Liver (tissue), 9 donors: ENCODE results near the gene SHC2. TPM values are rescaled to one million over a fixed set of nuclear protein-coding genes. Genes with fewer than 3 reads are reported as not detected.

Experiments used
- DNase-seq: peaks from one replicate; pipeline ENCODE4 v3.0.0-alpha.2; 2017; ENCODE audit warnings: low spot score
- H3K27ac ChIP-seq, 2 donors: one replicate each; pipeline ENCODE4 v1.7.0; 2013; ENCODE audit warnings: inconsistent platforms in 2 of 2, low read length in 2 of 2, control low read depth in 1 of 2, low read depth in 1 of 2, mild to moderate bottlenecking in 1 of 2
- H3K27me3 ChIP-seq, 4 donors: one replicate each; pipeline versions ENCODE4 v1.6.1 to v1.7.0; 2013; ENCODE audit warnings: low read length in 3 of 4, inconsistent platforms in 1 of 4, mild to moderate bottlenecking in 1 of 4, moderate library complexity in 1 of 4; ENCODE audit not compliant: control insufficient read depth in 4 of 4, insufficient read depth in 4 of 4
- H3K36me3 ChIP-seq, 4 donors: one replicate each; pipeline versions ENCODE4 v1.6.1 to v1.7.0; 2013; ENCODE audit warnings: low read length in 3 of 4, mild to moderate bottlenecking in 3 of 4, low read depth in 1 of 4, moderate library complexity in 1 of 4; ENCODE audit not compliant: control insufficient read depth in 4 of 4, insufficient read depth in 3 of 4
- H3K4me1 ChIP-seq, 4 donors: one replicate each; pipeline versions ENCODE4 v1.6.1 to v1.7.0; 2013; ENCODE audit warnings: low read length in 3 of 4, mild to moderate bottlenecking in 3 of 4, moderate library complexity in 1 of 4; ENCODE audit not compliant: control insufficient read depth in 4 of 4, insufficient read depth in 4 of 4
- H3K4me3 ChIP-seq, 3 donors: one replicate each; pipeline versions ENCODE4 v1.6.1 to v1.7.0; 2013; ENCODE audit warnings: low read length in 3 of 3, control low read depth in 1 of 3, low read depth in 1 of 3, mild to moderate bottlenecking in 1 of 3
- H3K9ac ChIP-seq, 2 donors: one replicate each; pipeline ENCODE4 v1.7.0; 2013; ENCODE audit warnings: low read length in 2 of 2, mild to moderate bottlenecking in 2 of 2, moderate library complexity in 2 of 2, control low read depth in 1 of 2, low read depth in 1 of 2
- H3K9me3 ChIP-seq, 4 donors: one replicate each; pipeline versions ENCODE4 v1.6.1 to v1.7.0; 2013; ENCODE audit warnings: low read length in 3 of 4; ENCODE audit not compliant: control insufficient read depth in 4 of 4
- CTCF ChIP-seq: fragments of 150-350 bp; IDR thresholded peaks from 2 replicates; pipeline ENCODE4 v1.5.1; 2017; ENCODE audit warnings: improper control_type of control experiment, low read depth, low read length; ENCODE audit not compliant: missing input control
- EGR1 ChIP-seq, 2 donors: IDR thresholded peaks; 2 replicates each; pipeline ENCODE4 v1.6.1; 2016 to 2018; ENCODE audit warnings: antibody characterized with exemption in 2 of 2, low read depth in 2 of 2
- FOXA1 ChIP-seq: IDR thresholded peaks from 2 replicates; pipeline ENCODE4 v1.6.1; 2016; ENCODE audit warnings: antibody characterized with exemption
- FOXA2 ChIP-seq: IDR thresholded peaks from 2 replicates; pipeline ENCODE4 v1.6.1; 2016; ENCODE audit warnings: antibody characterized with exemption
- GABPA ChIP-seq, 2 donors: IDR thresholded peaks in 1 of 2; conservative IDR thresholded peaks in 1 of 2; 2 replicates each; pipeline ENCODE4 v1.6.1; 2016; ENCODE audit warnings: antibody characterized with exemption in 2 of 2, mild to moderate bottlenecking in 1 of 2, moderate library complexity in 1 of 2
- HNF4A ChIP-seq, 2 donors: conservative IDR thresholded peaks; 2 replicates each; pipeline ENCODE4 v1.6.1; 2016; ENCODE audit warnings: antibody characterized with exemption in 2 of 2, mild to moderate bottlenecking in 2 of 2
- HNF4G ChIP-seq: IDR thresholded peaks from 2 replicates; pipeline ENCODE4 v1.6.1; 2016; ENCODE audit warnings: antibody characterized with exemption
- JUND ChIP-seq, 2 donors: IDR thresholded peaks; 2 replicates each; pipeline ENCODE4 v1.6.1; 2016; ENCODE audit warnings: antibody characterized with exemption in 2 of 2
- NR2F2 ChIP-seq: IDR thresholded peaks from 2 replicates; pipeline ENCODE4 v1.6.1; 2016; ENCODE audit warnings: antibody characterized with exemption
- RAD21 ChIP-seq, 2 donors: IDR thresholded peaks; 2 replicates each; pipeline ENCODE4 v1.6.1; 2016; ENCODE audit warnings: antibody characterized with exemption in 2 of 2, mild to moderate bottlenecking in 2 of 2
- RXRA ChIP-seq, 2 donors: IDR thresholded peaks; 2 replicates each; pipeline ENCODE4 v1.6.1; 2017 to 2018; ENCODE audit warnings: antibody characterized with exemption in 2 of 2, mild to moderate bottlenecking in 1 of 2
- SP1 ChIP-seq: IDR thresholded peaks from 2 replicates; pipeline ENCODE4 v1.6.1; 2018; ENCODE audit warnings: antibody characterized with exemption, mild to moderate bottlenecking
- TAF1 ChIP-seq: conservative IDR thresholded peaks from 2 replicates; pipeline ENCODE4 v1.6.1; 2016; ENCODE audit warnings: antibody characterized with exemption, mild to moderate bottlenecking
- YY1 ChIP-seq: IDR thresholded peaks from 2 replicates; pipeline ENCODE4 v1.6.1; 2016; ENCODE audit warnings: antibody characterized with exemption, mild to moderate bottlenecking
- WGBS: extraction: QIAGEN DNeasy Blood & Tissue Kit; methylation state at CpG from one replicate; pipeline ENCODE4 v1.1.7; 2013; 5-methylcytosine and 5-hydroxymethylcytosine counted together
- polyA plus RNA-seq, 2 donors: library from polyadenylated mRNA; stranded (reverse) in 1 of 2; unstranded in 1 of 2; fragments of 200-250 nt in 1 of 2; fragments of >200 nt in 1 of 2; fragmentation: Nextera tagmentation in 1 of 2; extraction: Ambion mirVana in 1 of 2; gene quantifications; one replicate each; pipeline versions ENCODE4 v1.2.1 to v1.2.3, GENCODE V29; 2013 to 2015
- total RNA-seq, 2 donors: library from RNA; depleted of rRNA; stranded (reverse); fragments of >200 nt; gene quantifications; one replicate each; pipeline ENCODE4 v1.2.3, GENCODE V29; 2014
- TF ChIP-seq, protein P1 (sequence below): IDR thresholded peaks from 2 replicates; pipeline ENCODE4 v1.6.1; 2016; ENCODE audit warnings: antibody characterized with exemption
- TF ChIP-seq, protein P2 (sequence below): IDR thresholded peaks from 2 replicates; pipeline ENCODE4 v1.6.1; 2016; ENCODE audit warnings: antibody characterized with exemption
- TF ChIP-seq, protein P3 (sequence below): IDR thresholded peaks from 2 replicates; pipeline ENCODE4 v1.6.1; 2016; ENCODE audit warnings: antibody characterized with exemption, mild to moderate bottlenecking
- TF ChIP-seq, protein P4 (sequence below): IDR thresholded peaks from 2 replicates; pipeline ENCODE4 v1.6.1; 2016; ENCODE audit warnings: antibody characterized with exemption
- donor health status: healthy.
- donor health status: healthy.
- donor health status: healthy.
- donor health status: healthy.
- donor health status: healthy.

Gene SHC2
- total and polyA plus RNA-seq, 4 donors = 15.6 to 43.0 (median 23.0) TPM

GRCh38 chr19:438416-438958, 22.3 kb downstream of the SHC2 start:
- Histone ChIP-seq H3K9ac (no peak overlapping the region), H3K27me3 (no peaks in the 10 kb centered on the region), H3K4me1 (no peaks in the 10 kb centered on the region), H3K9me3 (no peaks in the 10 kb centered on the region), H3K4me3 (no peak overlapping the region), H3K36me3 (peaks cover 5 to 26% (median 9%) of the 10 kb centered on the region in 4 donors), H3K27ac (no peak overlapping the region)
- no peak for DNase-seq
- TF ChIP-seq FOXA2 (no peak), NR2F2 (no peak), JUND (IDR thresholded peaks at IDR 0.05) (no peak), SP1 (no peak), TAF1 (no peak), FOXA1 (no peak), EGR1 (IDR thresholded peaks at IDR 0.05; ENCODE audit: low read depth in 2 of 2) (no peak), YY1 (no peak)
- TF ChIP-seq, protein P1, sequence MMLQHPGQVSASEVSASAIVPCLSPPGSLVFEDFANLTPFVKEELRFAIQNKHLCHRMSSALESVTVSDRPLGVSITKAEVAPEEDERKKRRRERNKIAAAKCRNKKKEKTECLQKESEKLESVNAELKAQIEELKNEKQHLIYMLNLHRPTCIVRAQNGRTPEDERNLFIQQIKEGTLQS = no peak
- WGBS = 90% methylated on average over 29 of the region's 29 CpGs

DNA sequence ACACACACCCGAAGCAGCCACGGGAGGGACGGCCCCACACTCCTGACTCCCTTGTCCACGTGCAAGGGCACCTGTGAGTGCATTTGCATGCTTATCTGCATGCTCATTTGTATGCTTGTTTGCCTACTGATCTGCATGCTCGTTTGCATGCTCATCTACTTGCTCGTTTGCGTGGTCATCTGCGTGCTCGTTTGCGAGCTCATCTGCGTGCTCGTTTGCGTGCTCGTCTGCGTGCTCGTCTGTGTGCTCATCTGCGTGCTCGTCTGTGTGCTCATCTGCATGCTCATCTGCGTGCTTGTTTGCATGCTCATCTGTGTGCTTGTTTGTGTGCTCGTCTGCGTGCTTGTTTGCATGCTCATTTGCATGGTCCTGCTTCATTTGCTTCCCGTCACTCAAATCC, 23.8 kb downstream of the SHC2 start:
- DNase-seq = no peak
- H3K9ac ChIP-seq = no peak overlapping the region
- 92% methylated on average over 22 of the region's 22 CpGs for WGBS
- no peaks in the 10 kb centered on the region for H3K4me1 ChIP-seq
- peaks cover 5 to 26% (median 9%) of the 10 kb centered on the region in 4 donors for H3K36me3 ChIP-seq
- H3K4me3 ChIP-seq = no peak overlapping the region
- no peaks in the 10 kb centered on the region for H3K9me3 ChIP-seq
- TF ChIP-seq, protein P1 = no peak
- no peak for TF ChIP-seq EGR1 (IDR thresholded peaks at IDR 0.05; ENCODE audit: low read depth in 2 of 2)
- no peak overlapping the region for H3K27ac ChIP-seq
- H3K27me3 ChIP-seq = no peaks in the 10 kb centered on the region

GRCh38 chr19:436413-436950, 24.4 kb downstream of the SHC2 start:
- WGBS = 94% methylated on average over 29 of the region's 29 CpGs
- Histone ChIP-seq H3K4me1 (no peaks in the 10 kb centered on the region), H3K4me3 (no peak overlapping the region), H3K36me3 (peaks cover 5 to 26% (median 9%) of the 10 kb centered on the region in 4 donors), H3K9ac (no peak overlapping the region), H3K9me3 (no peaks in the 10 kb centered on the region), H3K27me3 (no peaks in the 10 kb centered on the region), H3K27ac (no peak overlapping the region)
- no peak for DNase-seq
- TF ChIP-seq HNF4A (conservative IDR thresholded peaks at IDR 0.05) (no peak), YY1 (no peak), FOXA1 (no peak), EGR1 (IDR thresholded peaks at IDR 0.05; ENCODE audit: low read depth in 2 of 2) (no peak), CTCF (no peak), SP1 (no peak), HNF4G (no peak), RAD21 (IDR thresholded peaks at IDR 0.05) (no peak), RXRA (IDR thresholded peaks at IDR 0.05) (no peak), FOXA2 (no peak), NR2F2 (no peak), TAF1 (no peak), JUND (IDR thresholded peaks at IDR 0.05) (no peak), GABPA (IDR thresholded peaks at IDR 0.05 in 1 of 2, conservative IDR thresholded peaks at IDR 0.05 in 1 of 2) (no peak)
- TF ChIP-seq, protein P2, sequence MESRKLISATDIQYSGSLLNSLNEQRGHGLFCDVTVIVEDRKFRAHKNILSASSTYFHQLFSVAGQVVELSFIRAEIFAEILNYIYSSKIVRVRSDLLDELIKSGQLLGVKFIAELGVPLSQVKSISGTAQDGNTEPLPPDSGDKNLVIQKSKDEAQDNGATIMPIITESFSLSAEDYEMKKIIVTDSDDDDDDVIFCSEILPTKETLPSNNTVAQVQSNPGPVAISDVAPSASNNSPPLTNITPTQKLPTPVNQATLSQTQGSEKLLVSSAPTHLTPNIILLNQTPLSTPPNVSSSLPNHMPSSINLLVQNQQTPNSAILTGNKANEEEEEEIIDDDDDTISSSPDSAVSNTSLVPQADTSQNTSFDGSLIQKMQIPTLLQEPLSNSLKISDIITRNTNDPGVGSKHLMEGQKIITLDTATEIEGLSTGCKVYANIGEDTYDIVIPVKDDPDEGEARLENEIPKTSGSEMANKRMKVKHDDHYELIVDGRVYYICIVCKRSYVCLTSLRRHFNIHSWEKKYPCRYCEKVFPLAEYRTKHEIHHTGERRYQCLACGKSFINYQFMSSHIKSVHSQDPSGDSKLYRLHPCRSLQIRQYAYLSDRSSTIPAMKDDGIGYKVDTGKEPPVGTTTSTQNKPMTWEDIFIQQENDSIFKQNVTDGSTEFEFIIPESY = no peak
- TF ChIP-seq, protein P3, sequence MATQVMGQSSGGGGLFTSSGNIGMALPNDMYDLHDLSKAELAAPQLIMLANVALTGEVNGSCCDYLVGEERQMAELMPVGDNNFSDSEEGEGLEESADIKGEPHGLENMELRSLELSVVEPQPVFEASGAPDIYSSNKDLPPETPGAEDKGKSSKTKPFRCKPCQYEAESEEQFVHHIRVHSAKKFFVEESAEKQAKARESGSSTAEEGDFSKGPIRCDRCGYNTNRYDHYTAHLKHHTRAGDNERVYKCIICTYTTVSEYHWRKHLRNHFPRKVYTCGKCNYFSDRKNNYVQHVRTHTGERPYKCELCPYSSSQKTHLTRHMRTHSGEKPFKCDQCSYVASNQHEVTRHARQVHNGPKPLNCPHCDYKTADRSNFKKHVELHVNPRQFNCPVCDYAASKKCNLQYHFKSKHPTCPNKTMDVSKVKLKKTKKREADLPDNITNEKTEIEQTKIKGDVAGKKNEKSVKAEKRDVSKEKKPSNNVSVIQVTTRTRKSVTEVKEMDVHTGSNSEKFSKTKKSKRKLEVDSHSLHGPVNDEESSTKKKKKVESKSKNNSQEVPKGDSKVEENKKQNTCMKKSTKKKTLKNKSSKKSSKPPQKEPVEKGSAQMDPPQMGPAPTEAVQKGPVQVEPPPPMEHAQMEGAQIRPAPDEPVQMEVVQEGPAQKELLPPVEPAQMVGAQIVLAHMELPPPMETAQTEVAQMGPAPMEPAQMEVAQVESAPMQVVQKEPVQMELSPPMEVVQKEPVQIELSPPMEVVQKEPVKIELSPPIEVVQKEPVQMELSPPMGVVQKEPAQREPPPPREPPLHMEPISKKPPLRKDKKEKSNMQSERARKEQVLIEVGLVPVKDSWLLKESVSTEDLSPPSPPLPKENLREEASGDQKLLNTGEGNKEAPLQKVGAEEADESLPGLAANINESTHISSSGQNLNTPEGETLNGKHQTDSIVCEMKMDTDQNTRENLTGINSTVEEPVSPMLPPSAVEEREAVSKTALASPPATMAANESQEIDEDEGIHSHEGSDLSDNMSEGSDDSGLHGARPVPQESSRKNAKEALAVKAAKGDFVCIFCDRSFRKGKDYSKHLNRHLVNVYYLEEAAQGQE = no peak
- TF ChIP-seq, protein P1 = no peak
- TF ChIP-seq, protein P4, sequence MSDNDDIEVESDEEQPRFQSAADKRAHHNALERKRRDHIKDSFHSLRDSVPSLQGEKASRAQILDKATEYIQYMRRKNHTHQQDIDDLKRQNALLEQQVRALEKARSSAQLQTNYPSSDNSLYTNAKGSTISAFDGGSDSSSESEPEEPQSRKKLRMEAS = no peak
